ENCODE results near the gene SCAF11. TPM values are rescaled to one million over a fixed set of nuclear protein-coding genes. Genes with fewer than 3 reads are reported as not detected.

Gene SCAF11
- total and polyA plus RNA-seq, 2 experiments from 2014 or later = 77.0 to 84.8 TPM

DNA sequence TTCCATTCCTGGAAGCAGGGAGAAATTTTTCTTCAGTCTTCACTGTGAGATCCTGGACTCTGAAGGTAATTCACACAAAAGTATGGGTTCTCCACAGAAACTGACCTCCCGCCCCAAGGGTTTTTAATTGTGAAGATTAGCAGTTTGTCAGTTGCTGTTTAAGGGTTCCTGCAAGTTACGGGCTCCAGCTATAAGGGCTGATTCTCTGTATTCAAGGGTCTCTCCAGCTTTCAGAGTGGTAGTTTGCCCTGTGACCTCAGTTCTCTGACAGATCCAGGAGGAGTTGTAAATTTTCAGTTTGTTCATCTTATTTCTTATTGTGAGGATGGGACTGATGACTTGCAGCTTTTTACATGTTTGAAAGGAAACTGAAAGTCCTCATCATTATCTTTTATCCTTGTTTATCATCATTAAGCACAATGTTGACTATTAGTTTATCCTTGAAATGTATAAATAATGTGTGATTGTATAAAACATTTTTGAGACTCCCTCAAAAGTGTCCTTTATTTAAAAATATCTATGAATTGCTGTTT, 110.9 kb downstream of the SCAF11 start:
- peaks cover 3% of the 10 kb centered on the region for H3K27me3 Mint-ChIP-seq (ENCODE audit: insufficient read depth, low read depth, poor library complexity)
- H3K27me3 ChIP-seq (ENCODE audit: insufficient read depth) = no peaks in the 10 kb centered on the region
- H3K4me2 ChIP-seq = no peak overlapping the region
- H3K4me1 Mint-ChIP-seq = peaks cover 12% of the 10 kb centered on the region
- ATAC-seq (no peak), DNase-seq (ENCODE audit: low spot score) (no peak)
- H4K20me1 ChIP-seq (replicated peaks; ENCODE audit: insufficient read depth) = no peaks in the 10 kb centered on the region
- H3K4me3 ChIP-seq = no peak overlapping the region
- H3K9me3 Mint-ChIP-seq = peaks cover 3% of the 10 kb centered on the region; the same call in 1 of the 3 replicates
- H3K79me2 ChIP-seq (replicated peaks; ENCODE audit: insufficient read depth) = no peaks in the 10 kb centered on the region
- no peak overlapping the region for H3K27ac ChIP-seq (ENCODE audit: low read depth)
- H2AFZ ChIP-seq = no peak overlapping the region
- H3K4me3 Mint-ChIP-seq = no peak overlapping the region
- H3K36me3 Mint-ChIP-seq (ENCODE audit: low read depth) = peaks cover 59% of the 10 kb centered on the region
- no peaks in the 10 kb centered on the region for H3K9me2 ChIP-seq (ENCODE audit: insufficient read depth)
- H3K4me1 ChIP-seq (ENCODE audit: insufficient read depth) = peaks cover 5% of the 10 kb centered on the region; the same call in 1 of the 2 replicates
- no peaks in the 10 kb centered on the region for H3F3A ChIP-seq (replicated peaks; ENCODE audit: low read depth)
- no peak for TF ChIP-seq ZNF114 (CRISPR knock-in tag; IDR thresholded peaks at IDR 0.05)
- TF ChIP-seq JUNB (IDR thresholded peaks at IDR 0.05; ENCODE audit: unreplicated experiment) = no peak
- TF ChIP-seq, protein P1, sequence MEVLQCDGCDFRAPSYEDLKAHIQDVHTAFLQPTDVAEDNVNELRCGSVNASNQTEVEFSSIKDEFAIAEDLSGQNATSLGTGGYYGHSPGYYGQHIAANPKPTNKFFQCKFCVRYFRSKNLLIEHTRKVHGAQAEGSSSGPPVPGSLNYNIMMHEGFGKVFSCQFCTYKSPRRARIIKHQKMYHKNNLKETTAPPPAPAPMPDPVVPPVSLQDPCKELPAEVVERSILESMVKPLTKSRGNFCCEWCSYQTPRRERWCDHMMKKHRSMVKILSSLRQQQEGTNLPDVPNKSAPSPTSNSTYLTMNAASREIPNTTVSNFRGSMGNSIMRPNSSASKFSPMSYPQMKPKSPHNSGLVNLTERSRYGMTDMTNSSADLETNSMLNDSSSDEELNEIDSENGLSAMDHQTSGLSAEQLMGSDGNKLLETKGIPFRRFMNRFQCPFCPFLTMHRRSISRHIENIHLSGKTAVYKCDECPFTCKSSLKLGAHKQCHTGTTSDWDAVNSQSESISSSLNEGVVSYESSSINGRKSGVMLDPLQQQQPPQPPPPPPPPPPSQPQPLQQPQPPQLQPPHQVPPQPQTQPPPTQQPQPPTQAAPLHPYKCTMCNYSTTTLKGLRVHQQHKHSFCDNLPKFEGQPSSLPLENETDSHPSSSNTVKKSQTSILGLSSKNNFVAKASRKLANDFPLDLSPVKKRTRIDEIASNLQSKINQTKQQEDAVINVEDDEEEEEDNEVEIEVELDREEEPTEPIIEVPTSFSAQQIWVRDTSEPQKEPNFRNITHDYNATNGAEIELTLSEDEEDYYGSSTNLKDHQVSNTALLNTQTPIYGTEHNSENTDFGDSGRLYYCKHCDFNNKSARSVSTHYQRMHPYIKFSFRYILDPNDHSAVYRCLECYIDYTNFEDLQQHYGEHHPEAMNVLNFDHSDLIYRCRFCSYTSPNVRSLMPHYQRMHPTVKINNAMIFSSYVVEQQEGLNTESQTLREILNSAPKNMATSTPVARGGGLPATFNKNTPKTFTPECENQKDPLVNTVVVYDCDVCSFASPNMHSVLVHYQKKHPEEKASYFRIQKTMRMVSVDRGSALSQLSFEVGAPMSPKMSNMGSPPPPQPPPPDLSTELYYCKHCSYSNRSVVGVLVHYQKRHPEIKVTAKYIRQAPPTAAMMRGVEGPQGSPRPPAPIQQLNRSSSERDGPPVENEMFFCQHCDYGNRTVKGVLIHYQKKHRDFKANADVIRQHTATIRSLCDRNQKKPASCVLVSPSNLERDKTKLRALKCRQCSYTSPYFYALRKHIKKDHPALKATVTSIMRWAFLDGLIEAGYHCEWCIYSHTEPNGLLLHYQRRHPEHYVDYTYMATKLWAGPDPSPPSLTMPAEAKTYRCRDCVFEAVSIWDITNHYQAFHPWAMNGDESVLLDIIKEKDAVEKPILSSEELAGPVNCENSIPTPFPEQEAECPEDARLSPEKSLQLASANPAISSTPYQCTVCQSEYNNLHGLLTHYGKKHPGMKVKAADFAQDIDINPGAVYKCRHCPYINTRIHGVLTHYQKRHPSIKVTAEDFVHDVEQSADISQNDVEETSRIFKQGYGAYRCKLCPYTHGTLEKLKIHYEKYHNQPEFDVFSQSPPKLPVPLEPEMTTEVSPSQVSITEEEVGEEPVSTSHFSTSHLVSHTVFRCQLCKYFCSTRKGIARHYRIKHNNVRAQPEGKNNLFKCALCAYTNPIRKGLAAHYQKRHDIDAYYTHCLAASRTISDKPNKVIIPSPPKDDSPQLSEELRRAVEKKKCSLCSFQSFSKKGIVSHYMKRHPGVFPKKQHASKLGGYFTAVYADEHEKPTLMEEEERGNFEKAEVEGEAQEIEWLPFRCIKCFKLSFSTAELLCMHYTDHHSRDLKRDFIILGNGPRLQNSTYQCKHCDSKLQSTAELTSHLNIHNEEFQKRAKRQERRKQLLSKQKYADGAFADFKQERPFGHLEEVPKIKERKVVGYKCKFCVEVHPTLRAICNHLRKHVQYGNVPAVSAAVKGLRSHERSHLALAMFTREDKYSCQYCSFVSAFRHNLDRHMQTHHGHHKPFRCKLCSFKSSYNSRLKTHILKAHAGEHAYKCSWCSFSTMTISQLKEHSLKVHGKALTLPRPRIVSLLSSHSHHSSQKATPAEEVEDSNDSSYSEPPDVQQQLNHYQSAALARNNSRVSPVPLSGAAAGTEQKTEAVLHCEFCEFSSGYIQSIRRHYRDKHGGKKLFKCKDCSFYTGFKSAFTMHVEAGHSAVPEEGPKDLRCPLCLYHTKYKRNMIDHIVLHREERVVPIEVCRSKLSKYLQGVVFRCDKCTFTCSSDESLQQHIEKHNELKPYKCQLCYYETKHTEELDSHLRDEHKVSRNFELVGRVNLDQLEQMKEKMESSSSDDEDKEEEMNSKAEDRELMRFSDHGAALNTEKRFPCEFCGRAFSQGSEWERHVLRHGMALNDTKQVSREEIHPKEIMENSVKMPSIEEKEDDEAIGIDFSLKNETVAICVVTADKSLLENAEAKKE (CRISPR knock-in tag; IDR thresholded peaks at IDR 0.05) = no peak
- no peak for TF ChIP-seq EZH2 (IDR thresholded peaks at IDR 0.05; ENCODE audit: low read depth, unreplicated experiment)
- TF ChIP-seq POLR2AphosphoS5 (IDR thresholded peaks at IDR 0.05; ENCODE audit: low read depth) = no peak
- no peak for TF ChIP-seq NANOG (IDR thresholded peaks at IDR 0.05; ENCODE audit: borderline replicate concordance)
- TF ChIP-seq, protein P2, sequence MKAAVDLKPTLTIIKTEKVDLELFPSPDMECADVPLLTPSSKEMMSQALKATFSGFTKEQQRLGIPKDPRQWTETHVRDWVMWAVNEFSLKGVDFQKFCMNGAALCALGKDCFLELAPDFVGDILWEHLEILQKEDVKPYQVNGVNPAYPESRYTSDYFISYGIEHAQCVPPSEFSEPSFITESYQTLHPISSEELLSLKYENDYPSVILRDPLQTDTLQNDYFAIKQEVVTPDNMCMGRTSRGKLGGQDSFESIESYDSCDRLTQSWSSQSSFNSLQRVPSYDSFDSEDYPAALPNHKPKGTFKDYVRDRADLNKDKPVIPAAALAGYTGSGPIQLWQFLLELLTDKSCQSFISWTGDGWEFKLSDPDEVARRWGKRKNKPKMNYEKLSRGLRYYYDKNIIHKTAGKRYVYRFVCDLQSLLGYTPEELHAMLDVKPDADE (IDR thresholded peaks at IDR 0.05) = no peak
- no peak for TF ChIP-seq STAT1 (IDR thresholded peaks at IDR 0.05; ENCODE audit: unreplicated experiment)
- TF ChIP-seq EZH2phosphoT487 (IDR thresholded peaks at IDR 0.05; ENCODE audit: unreplicated experiment) = no peak
- TF ChIP-seq, protein P3, sequence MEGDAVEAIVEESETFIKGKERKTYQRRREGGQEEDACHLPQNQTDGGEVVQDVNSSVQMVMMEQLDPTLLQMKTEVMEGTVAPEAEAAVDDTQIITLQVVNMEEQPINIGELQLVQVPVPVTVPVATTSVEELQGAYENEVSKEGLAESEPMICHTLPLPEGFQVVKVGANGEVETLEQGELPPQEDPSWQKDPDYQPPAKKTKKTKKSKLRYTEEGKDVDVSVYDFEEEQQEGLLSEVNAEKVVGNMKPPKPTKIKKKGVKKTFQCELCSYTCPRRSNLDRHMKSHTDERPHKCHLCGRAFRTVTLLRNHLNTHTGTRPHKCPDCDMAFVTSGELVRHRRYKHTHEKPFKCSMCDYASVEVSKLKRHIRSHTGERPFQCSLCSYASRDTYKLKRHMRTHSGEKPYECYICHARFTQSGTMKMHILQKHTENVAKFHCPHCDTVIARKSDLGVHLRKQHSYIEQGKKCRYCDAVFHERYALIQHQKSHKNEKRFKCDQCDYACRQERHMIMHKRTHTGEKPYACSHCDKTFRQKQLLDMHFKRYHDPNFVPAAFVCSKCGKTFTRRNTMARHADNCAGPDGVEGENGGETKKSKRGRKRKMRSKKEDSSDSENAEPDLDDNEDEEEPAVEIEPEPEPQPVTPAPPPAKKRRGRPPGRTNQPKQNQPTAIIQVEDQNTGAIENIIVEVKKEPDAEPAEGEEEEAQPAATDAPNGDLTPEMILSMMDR (conservative IDR thresholded peaks at IDR 0.05; ENCODE audit: low read depth in 2 of 2) = no peak
- TF ChIP-seq CREB1 (CRISPR knock-in tag; IDR thresholded peaks at IDR 0.05; ENCODE audit: low read depth) = no peak
- peak overlapping the region; percentile 31 for H3K27ac Mint-ChIP-seq
- H3K36me3 ChIP-seq (ENCODE audit: insufficient read depth) = no peaks in the 10 kb centered on the region; the same call in 1 of the 2 replicates
